CD4-positive, alpha-beta T cell treated with Interleukin-15 for 4 hours (primary cell): ENCODE results near the gene USO1.

Experiments
- DNase-seq: peaks from one replicate; pipeline ENCODE4 v3.0.0-alpha.2; 2020; ENCODE audit warnings: low spot score

USO1 gene

GRCh38 chr4:75844151-75844662 lies 119.8 kb downstream of the USO1 start:
- DNase-seq = no peak

DNA sequence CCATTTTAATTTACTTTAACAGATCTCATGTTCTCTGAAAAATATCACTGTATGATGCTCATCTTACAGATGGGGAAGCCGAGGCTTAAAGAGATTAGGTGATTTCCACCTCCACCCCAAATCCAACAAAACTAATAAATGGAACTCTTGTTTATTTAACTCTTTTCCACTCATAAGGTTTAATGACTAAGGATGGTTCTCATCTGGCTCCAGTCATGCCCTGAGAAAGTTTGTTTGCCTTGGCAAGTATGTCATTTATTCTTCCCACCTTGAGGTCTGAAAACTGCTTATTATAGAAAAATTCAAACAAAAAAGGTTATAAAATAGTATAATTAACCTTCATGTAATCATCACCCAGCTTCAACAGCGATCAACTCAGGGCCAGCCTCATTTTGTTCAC lies 121.6 kb downstream of the USO1 start:
- no peak for DNase-seq

DNA sequence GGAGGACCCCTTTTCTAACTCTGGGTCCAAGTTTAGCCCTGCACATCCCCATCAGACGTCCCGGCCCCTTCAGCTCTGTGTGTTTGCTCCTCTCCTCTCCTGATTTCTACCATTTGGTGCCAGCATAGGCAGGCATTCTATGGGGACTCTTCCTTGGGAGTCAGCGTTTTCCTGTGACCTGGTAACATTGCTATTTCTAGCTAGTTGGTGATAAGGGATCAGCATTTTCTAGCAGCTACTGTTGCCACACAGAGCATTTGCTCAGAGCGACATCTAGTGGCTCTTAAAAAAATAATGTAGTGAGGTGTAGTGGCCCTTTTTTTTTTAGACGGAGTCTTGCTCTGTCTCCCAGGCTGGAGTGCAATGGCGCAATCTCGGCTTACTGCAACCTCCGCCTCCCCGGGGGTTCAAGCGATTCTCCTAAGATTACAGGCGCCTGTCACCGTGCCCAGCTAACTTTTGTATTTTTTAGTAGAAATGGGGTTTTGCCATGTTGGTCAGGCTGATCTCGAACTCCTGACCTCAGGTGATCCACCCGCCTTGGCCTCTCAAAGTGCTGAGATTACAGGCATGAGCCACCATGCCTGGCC lies 123.9 kb downstream of the USO1 start:
- peak; percentile 45 for DNase-seq

DNA sequence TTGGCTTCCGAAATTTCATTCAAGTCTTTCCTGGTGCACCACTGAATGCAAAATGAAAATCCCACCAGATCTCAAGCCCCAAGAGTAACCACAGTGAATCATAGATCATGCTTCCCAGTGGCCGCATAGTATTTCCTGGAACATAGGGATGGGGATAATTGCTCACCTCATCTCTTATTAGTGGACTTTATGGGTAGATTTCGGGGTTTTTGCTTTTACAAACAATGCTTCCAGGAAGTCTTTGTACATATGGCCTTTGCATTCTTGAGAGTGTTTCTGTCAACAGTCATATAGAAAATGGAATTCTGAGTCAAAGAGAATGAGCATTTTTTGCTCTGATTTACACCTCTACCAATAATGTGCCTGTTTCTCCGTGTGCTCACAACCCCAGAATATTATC lies 124.5 kb downstream of the USO1 start:
- DNase-seq = no peak

DNA sequence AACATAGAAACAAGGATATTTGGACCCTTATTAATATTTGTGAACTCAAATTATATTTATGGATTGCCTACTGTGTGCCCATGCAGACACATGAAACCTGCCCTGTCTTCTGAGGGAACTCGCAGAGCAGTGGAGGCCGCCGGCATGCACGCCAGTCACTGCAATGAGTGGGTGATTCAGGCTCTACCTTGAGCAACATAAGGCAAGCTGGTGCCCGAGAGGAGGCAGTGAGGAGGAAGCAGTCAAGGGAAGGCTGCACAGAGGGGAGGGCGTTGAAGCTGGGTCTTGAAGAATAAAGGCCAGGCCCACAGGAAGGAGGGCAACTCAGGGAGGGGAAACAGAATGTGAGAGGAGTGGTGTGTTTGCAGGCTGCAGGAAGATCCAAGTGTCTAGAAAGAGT lies 125.1 kb downstream of the USO1 start:
- DNase-seq = no peak

DNA sequence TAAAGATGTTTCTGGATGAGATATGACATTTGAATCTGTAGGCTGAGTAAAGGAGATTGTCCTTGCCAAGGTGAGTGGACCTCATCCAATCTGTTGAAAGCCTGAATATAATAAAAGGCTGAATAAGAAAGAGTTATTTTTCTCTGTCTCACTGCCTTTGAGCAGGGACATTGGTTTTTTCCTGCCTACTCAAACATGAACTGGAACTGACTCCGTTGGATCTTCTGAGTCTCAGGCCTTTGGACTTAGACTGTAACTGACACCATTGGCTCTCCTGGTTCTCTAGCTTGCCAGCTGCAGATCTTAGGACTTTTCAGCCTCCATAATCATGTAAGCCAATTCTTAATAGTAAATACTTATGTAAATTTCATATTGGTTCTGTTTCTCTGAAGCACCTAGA lies 134.3 kb downstream of the USO1 start:
- DNase-seq = no peak

DNA sequence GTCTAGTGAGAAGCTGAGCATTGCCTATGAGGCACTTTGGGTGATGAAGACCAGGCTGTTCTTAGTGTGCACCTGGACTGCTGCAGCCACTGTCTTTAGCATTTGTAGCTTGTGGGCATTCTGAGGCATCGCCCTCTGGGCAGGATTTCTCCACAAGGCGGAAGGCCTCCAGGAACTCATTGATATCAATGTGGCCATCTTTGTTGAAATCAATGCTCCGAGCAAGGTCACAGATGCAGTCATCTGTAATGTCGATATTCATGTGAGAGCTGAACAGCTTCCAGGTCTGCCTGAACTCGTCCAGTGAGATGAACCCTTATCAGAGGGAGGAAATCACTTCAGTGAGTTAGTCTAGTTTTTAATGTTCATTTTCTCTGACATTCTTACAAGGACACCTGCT lies 136.2 kb downstream of the USO1 start:
- DNase-seq = no peak
